Measurements from ENCODE around the gene CACFD1.

DNA sequence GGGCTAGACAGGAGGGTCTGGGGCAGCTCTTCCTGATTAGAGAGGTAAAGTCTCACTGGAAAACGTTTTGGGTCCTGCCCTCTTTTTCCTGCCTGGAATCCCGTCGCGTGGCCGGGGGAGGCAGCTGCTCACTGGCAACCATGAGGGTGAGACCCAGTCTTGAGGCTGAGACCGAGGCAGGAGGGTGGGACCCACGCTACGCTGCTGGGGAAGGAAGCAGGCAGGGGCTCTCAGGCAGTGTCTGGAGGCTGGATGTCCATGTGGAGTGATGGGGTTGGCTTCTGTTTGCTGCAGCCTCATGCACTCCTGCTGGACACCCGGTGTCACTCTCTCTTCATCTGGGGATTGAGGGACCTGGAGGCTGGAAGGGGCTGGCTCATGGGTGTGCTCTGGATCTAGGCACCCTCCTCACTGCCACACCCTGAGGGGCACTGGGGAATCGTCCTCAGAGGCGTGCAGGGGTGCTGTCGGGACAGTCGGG lies 30.5 kb downstream of the CACFD1 start:
- TF ChIP-seq, protein P1, sequence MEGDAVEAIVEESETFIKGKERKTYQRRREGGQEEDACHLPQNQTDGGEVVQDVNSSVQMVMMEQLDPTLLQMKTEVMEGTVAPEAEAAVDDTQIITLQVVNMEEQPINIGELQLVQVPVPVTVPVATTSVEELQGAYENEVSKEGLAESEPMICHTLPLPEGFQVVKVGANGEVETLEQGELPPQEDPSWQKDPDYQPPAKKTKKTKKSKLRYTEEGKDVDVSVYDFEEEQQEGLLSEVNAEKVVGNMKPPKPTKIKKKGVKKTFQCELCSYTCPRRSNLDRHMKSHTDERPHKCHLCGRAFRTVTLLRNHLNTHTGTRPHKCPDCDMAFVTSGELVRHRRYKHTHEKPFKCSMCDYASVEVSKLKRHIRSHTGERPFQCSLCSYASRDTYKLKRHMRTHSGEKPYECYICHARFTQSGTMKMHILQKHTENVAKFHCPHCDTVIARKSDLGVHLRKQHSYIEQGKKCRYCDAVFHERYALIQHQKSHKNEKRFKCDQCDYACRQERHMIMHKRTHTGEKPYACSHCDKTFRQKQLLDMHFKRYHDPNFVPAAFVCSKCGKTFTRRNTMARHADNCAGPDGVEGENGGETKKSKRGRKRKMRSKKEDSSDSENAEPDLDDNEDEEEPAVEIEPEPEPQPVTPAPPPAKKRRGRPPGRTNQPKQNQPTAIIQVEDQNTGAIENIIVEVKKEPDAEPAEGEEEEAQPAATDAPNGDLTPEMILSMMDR (IDR thresholded peaks at IDR 0.05): no peak
- TF ChIP-seq POLR2A (IDR thresholded peaks at IDR 0.05): no peak

All from testis (tissue), 2 donors.